Gastrocnemius medialis (tissue), 4 donors: ENCODE results near the gene VPS16. TPM values are rescaled to one million over a fixed set of nuclear protein-coding genes. Genes with fewer than 3 reads are reported as not detected.

ENCODE experiments used
- ATAC-seq, 2 donors: fragments of 150-250 bp; one replicate each; pipeline ENCODE4 v1.9.1; 2016
- DNase-seq, 2 donors: peaks; one replicate each; pipeline ENCODE4 v3.0.0-alpha.2; 2019
- H3K27ac ChIP-seq, 4 donors: fragments of 200-600 bp; sonication (generic); 1 replicate in 1 of 4; 2 replicates in 3 of 4; pipeline ENCODE4 v1.5.1; 2016 to 2018; ENCODE audit warnings: mild to moderate bottlenecking in 2 of 4, moderate library complexity in 1 of 4
- H3K27me3 ChIP-seq, 3 donors: fragments of 200-600 bp; sonication (generic) in 2 of 3; 1 replicate in 1 of 3; 2 replicates in 2 of 3; pipeline versions ENCODE4 v1.5.1 to v1.6.0; 2016 to 2019; ENCODE audit warnings: mild to moderate bottlenecking in 1 of 3, moderate library complexity in 1 of 3
- H3K36me3 ChIP-seq, 2 donors: fragments of 200-600 bp; sonication (generic) in 1 of 2; one replicate each; pipeline ENCODE4 v1.5.1; 2017 to 2018
- H3K4me1 ChIP-seq, 2 donors: fragments of 200-600 bp; sonication (generic) in 1 of 2; one replicate each; pipeline ENCODE4 v1.5.1; 2016 to 2017; ENCODE audit warnings: mild to moderate bottlenecking in 2 of 2
- H3K4me3 ChIP-seq, 4 donors: fragments of 200-600 bp; sonication (generic) in 3 of 4; 1 replicate in 1 of 4; 2 replicates in 3 of 4; pipeline ENCODE4 v1.5.1; 2016 to 2019; ENCODE audit warnings: mild to moderate bottlenecking in 2 of 4
- H3K9me3 ChIP-seq, 3 donors: fragments of 200-600 bp; sonication (generic) in 2 of 3; 1 replicate in 1 of 3; 2 replicates in 2 of 3; pipeline ENCODE4 v1.5.1; 2016 to 2019
- CTCF ChIP-seq, 5 experiments: fragments of 450-650 bp in 3 of 5; fragments of 200-600 bp in 2 of 5; sonication (generic) in 2 of 5; IDR thresholded peaks in 4 of 5; conservative IDR thresholded peaks in 1 of 5; 1 replicate in 4 of 5; 2 replicates in 1 of 5; pipeline ENCODE4 v1.5.1; 2016 to 2019; ENCODE audit warnings: antibody characterized with exemption in 5 of 5, mild to moderate bottlenecking in 3 of 5, moderate library complexity in 3 of 5
- POLR2A ChIP-seq, 2 donors: fragments of 450-650 bp; IDR thresholded peaks; one replicate each; pipeline ENCODE4 v1.6.1; 2017; ENCODE audit warnings: antibody characterized with exemption in 2 of 2, mild to moderate bottlenecking in 2 of 2, moderate library complexity in 2 of 2
- in situ Hi-C, 4 donors: fragments of 200-750 bp; cut with MboI; loops; one replicate each; pipeline versions ENCODE4 v1.15.0 to v1.8.0; 2017; ENCODE audit warnings: low sequenced_read_pairs in 4 of 4
- intact Hi-C: fragments of 100-400 bp; cut with DNase I; formaldehyde crosslinking; loops from one replicate; pipeline ENCODE4 v1.15.1; 2023; ENCODE audit warnings: low total_unique reads
- total RNA-seq, 4 donors: library from RNA; depleted of rRNA; stranded (reverse); fragments of >200 nt; gene quantifications; one replicate each; pipeline versions ENCODE4 v1.1.0 to v1.2.3, GENCODE V29; 2016

The VPS16 gene
- total RNA-seq, 4 donors from 2014 or later: 17.3 to 26.4 (median 21.6) TPM

DNA sequence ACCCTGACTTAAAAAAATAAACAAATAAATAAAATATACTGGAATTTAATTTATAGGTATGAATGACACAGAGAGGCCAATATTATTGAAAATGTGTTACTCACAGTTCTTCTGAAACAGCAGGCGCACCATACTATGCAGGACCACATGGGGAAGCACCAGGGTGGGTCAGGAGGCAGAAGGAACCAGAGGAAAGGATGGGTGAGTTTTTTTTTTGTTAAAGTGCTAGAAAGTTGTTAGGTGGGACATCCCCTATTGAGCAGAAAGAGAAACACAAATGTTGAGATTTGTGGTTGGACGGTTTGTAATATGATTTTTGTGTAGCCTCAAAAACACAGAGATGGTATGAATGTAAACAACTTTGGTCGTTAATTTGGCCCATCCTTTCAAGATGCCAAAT is 58.7 kb downstream of the VPS16 start:
- DNase-seq (no peak), ATAC-seq (no peak)
- in situ Hi-C loops (no loop called here), intact Hi-C loops (no loop called here)
- no peaks in the 10 kb centered on the region for H3K36me3 ChIP-seq
- H3K4me1 ChIP-seq: peaks cover 0 to 7% of the 10 kb centered on the region in 2 donors
- H3K9me3 ChIP-seq: no peaks in the 10 kb centered on the region
- TF ChIP-seq POLR2A (IDR thresholded peaks at IDR 0.05) (no peak), CTCF (IDR thresholded peaks at IDR 0.05 in 4 of 5, conservative IDR thresholded peaks at IDR 0.05 in 1 of 5) (no peak)
- no peak overlapping the region for H3K27ac ChIP-seq
- no peak overlapping the region for H3K4me3 ChIP-seq
- H3K27me3 ChIP-seq: no peaks in the 10 kb centered on the region

- no peak overlapping the region for H3K27ac ChIP-seq
- H3K4me1 ChIP-seq: peaks cover 0 to 7% of the 10 kb centered on the region in 2 donors
- no peaks in the 10 kb centered on the region for H3K9me3 ChIP-seq
- H3K36me3 ChIP-seq: no peaks in the 10 kb centered on the region
- intact Hi-C loops: no loop called here
- no peaks in the 10 kb centered on the region for H3K27me3 ChIP-seq
- no peak for TF ChIP-seq POLR2A (IDR thresholded peaks at IDR 0.05)
- TF ChIP-seq CTCF (IDR thresholded peaks at IDR 0.05 in 4 of 5, conservative IDR thresholded peaks at IDR 0.05 in 1 of 5): no peak
- DNase-seq: no peak
- H3K4me3 ChIP-seq: no peak overlapping the region
- no peak for ATAC-seq
- in situ Hi-C loops: no loop called here
Measured at GRCh38 chr20:2900845-2901592, 60.5 kb downstream of the VPS16 start.

- intact Hi-C loops: no loop called here
- Histone ChIP-seq H3K36me3 (no peaks in the 10 kb centered on the region), H3K4me1 (peaks cover 0 to 13% of the 10 kb centered on the region in 2 donors), H3K4me3 (no peak overlapping the region), H3K9me3 (no peaks in the 10 kb centered on the region), H3K27ac (no peak overlapping the region), H3K27me3 (no peaks in the 10 kb centered on the region)
- no peak for DNase-seq
- in situ Hi-C loops: no loop called here
- no peak for ATAC-seq
- TF ChIP-seq POLR2A (IDR thresholded peaks at IDR 0.05): no peak
- no peak for TF ChIP-seq CTCF (IDR thresholded peaks at IDR 0.05 in 4 of 5, conservative IDR thresholded peaks at IDR 0.05 in 1 of 5)
Measured at GRCh38 chr20:2902291-2902690, 61.7 kb downstream of the VPS16 start.

GRCh38 chr20:2902818-2903217 is 62.3 kb downstream of the VPS16 start:
- intact Hi-C loops (no loop called here), in situ Hi-C loops (no loop called here)
- no peak overlapping the region for H3K27ac ChIP-seq
- no peaks in the 10 kb centered on the region for H3K9me3 ChIP-seq
- H3K4me3 ChIP-seq: no peak overlapping the region
- DNase-seq: no peak
- no peaks in the 10 kb centered on the region for H3K36me3 ChIP-seq
- no peak for TF ChIP-seq CTCF (IDR thresholded peaks at IDR 0.05 in 4 of 5, conservative IDR thresholded peaks at IDR 0.05 in 1 of 5)
- no peak for TF ChIP-seq POLR2A (IDR thresholded peaks at IDR 0.05)
- no peaks in the 10 kb centered on the region for H3K27me3 ChIP-seq
- peaks cover 0 to 15% of the 10 kb centered on the region in 2 donors for H3K4me1 ChIP-seq
- ATAC-seq: no peak

DNA sequence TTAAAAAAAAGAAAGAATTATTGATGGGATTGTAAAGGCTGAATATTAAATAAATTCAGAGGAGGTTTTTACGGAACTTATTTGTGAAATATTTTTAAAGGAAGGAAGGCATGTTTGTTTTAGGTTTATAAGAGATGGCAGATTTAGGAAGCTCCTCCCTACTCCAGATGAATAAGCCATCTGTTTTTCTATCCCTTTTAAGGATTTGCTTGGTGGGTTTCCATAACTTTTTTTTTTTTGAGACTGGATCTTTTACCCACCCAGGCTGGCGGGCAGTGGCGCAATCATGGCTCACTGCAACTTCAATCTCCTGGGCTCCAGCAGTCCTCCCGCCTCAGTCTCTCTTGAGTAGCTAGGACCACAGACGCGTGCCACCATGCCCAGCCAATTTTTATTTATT is 63.1 kb downstream of the VPS16 start:
- TF ChIP-seq CTCF (IDR thresholded peaks at IDR 0.05 in 4 of 5, conservative IDR thresholded peaks at IDR 0.05 in 1 of 5): no peak
- Histone ChIP-seq H3K27me3 (no peaks in the 10 kb centered on the region), H3K36me3 (no peaks in the 10 kb centered on the region), H3K4me1 (peaks cover 0 to 15% of the 10 kb centered on the region in 2 donors), H3K27ac (no peak overlapping the region), H3K9me3 (no peaks in the 10 kb centered on the region), H3K4me3 (no peak overlapping the region)
- no peak for ATAC-seq
- no peak for DNase-seq
- in situ Hi-C loops: no loop called here
- intact Hi-C loops: no loop called here
